Effector CD8-positive, alpha-beta T cell (primary cell): ENCODE results near the gene WDFY2.

Experiments
- DNase-seq: peaks from one replicate; lab custom pipeline; 2025; lab: John Stamatoyannopoulos, UW

WDFY2 gene

GRCh38 chr13:51601601-51602565 is 17.6 kb downstream of the WDFY2 start:
- no peak for DNase-seq

- DNase-seq, result no peak
Observed at GRCh38 chr13:51603716-51604115, 19.5 kb downstream of the WDFY2 start.

DNA sequence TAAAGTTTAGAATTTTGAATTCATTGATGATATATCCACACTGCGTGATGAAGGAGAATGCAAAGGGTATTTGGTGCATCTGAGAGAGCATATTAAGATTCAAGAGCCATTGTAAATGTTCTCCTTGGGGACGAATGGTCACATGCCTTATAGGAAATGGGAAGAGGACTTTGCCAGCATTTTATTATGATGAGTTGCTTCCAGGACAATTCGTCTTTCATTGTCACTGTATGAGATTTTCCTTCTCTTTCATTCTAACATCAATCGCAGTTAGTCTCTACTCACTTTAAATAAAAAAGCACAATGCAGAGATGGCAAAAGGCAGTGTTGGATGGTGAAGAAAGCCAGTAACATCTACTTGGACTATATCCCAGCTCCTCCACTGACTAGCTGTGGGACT is 21.4 kb downstream of the WDFY2 start:
- no peak for DNase-seq

DNA sequence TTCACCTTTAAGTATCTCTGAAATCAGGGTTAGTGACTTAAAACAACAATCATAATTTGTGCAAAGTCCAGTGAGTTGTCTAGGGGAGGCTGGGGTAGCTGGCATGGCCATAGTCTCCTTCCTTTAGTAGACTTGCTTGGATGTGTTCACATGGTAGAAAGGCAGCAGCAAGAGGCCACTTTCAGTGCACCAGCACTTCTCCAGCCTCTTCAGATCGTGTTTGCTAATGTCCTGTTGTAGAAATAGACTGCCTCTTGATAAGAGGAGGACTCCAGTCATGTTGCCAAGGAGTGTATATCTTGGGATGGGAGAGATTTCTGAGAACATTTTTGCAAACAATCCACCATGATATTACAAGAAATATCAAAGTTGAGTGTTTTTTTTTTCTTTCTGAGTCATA is 22.9 kb downstream of the WDFY2 start:
- no peak for DNase-seq

DNA sequence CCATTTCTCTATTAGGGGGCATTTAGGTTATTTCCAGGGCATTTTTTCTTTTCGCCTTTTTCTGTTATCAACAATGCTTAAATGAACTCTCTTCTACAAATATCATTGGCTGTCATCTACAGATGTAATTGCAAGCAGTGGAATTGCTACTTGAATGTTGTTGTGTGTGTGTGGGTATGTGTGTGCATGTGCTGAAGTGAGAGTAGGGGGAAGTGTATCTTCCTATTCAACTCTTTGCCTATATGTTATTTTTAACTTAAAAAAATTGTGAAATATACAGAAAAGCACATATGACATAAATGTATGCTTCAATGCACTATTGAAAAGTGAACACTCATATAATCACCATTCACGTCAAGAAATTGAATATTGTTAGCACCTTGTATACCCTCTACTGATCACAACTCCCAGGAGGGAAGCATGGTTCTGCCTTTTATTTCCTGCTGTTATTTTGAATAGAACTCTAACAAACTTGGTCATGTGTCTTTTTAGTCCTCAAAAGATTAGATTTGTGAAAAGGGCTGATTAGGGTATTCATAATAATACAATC is 24.7 kb downstream of the WDFY2 start:
- DNase-seq, result no peak

- DNase-seq, result no peak
Observed at GRCh38 chr13:51612867-51613266, 28.6 kb downstream of the WDFY2 start.

DNA sequence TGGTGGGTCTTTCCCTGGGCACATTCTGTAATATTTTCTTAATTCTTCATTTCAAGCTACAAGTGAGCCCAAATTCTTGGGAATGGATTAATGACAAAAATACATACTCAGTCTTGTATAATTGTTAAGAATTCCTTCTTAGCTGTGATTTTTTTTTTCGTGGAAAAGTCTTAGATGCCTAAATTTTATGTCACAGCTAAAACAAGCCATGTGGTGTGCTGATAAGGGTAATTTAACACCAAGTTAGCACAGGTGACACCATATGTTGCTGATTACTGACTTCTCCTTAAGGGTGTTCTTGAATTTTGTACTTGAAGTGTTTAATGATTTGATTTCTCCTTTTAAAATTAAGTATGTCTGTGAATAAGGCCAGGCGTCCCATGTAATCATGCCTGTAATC is 29.3 kb downstream of the WDFY2 start:
- no peak for DNase-seq

DNA sequence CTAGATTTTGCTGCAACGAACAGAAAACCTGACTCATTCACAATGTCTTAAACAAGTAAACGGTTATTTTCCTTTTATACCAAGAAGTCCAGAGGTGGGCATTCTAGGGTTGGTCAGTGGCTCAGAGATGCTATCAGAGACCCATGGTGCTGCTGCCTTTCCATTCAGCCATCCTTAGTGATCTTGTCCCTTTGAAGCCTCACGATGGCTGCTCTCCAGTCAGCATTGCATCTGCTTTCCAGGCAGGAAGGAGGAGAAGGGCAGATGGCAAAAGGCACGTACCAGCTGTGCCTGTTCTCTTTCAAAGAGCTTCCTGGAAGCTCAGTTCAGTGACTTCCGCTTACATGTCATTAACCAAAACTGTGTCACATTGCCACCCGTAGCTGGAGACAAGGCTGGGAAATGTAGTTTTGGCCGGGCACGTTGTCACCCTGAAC is 30.1 kb downstream of the WDFY2 start:
- peak; percentile 6 for DNase-seq

- no peak for DNase-seq
Observed at GRCh38 chr13:51618626-51619025, 34.4 kb downstream of the WDFY2 start.

- DNase-seq, result no peak
Observed at GRCh38 chr13:51619614-51620013, 35.4 kb downstream of the WDFY2 start.

- no peak for DNase-seq
Observed at GRCh38 chr13:51620165-51620983, 36.1 kb downstream of the WDFY2 start.

GRCh38 chr13:51621602-51622001 is 37.3 kb downstream of the WDFY2 start:
- no peak for DNase-seq

- no peak for DNase-seq
Observed at GRCh38 chr13:51623473-51623872, 39.2 kb downstream of the WDFY2 start.

GRCh38 chr13:51624207-51624606 is 39.9 kb downstream of the WDFY2 start:
- DNase-seq, result no peak

DNA sequence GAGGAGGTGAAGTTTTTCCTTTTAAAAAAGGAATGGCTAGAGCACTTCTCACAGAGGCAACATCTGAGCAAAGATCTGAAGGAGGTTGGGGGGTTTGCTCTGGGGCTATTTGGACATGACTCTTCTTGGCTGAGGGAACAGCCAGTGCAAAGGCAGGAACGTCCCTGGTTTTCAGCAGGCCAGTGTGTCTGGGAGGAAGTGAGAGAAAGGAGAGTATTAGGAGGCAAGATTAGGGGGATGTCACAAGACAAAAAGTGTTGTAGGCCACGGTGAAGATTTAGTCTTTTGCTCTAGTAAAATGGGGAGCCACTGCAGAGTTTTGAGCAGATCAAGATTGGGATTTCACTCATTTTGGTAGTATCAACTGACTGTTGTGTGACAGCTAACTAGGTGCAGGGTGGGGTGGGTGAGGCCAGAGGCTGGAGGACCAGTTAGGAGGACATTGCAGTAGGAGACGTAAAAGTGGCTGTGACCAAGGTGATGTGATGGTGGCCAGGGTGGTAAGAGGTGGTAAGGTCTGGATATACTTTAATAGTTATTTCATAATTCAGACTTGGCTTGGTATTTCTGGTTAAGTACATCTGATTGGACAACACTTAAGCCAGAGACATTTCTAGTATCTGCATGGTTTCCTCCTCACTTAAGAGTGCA is 40.6 kb downstream of the WDFY2 start:
- DNase-seq, result no peak

DNA sequence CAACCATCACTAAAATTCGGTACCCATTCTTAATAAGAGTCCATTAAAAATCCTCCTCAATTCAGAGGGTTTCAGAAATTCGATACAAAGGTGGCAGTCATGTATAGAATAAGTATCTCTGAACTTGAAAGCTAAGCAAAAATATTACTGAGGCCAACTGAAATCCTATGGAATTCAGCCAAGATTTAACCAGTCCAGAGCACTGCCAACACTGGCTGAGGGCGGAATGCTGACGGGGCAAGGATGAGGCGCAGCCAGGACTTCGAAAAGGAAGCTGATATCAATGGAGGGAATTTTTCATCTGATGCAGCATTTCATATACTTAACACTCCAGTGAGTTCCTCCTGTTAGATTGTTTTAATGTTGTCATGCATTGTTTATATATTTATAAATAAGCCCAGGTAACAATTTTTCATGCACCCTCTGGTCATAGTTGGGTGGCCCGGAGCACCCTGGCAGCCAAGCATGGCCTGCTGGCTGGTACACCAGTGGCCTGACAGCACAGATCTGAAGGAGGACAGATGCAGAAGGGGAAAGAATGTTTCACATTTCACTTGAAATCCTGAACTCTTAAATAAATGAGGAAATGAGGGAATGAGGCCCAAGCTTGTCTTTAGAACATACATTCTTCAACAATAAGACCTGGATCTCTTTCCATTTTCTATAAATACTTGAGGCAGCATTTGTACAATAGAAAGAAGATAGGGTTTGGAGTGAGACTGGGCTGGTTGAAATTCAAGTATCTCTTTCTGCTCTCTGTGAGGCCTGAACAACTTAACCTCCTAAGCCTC is 41.5 kb downstream of the WDFY2 start:
- DNase-seq, result no peak

DNA sequence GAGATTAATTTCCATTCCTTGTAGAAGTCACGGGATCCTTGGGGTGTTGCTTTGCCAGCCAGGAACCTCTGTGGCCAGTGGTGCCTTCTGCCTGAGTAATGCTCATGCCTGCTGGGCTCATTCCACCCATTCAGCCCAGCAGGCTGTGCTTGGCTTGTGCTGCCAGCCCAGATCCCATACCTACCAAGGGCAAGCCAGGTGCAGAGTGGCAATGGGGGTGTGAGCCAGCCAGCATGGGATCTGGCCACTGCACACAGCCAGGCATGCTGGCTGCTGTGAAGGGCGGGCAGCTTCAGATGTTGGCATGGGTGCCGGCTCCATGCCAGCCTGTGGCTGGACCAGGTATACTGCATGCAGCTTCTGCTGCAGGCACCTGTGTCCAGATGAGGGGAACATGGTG is 42.5 kb downstream of the WDFY2 start:
- DNase-seq, result no peak

GRCh38 chr13:51628059-51628852 is 44.0 kb downstream of the WDFY2 start:
- no peak for DNase-seq

- no peak for DNase-seq
Observed at GRCh38 chr13:51629491-51630287, 45.4 kb downstream of the WDFY2 start.

- no peak for DNase-seq
Observed at GRCh38 chr13:51630288-51630615, 46.0 kb downstream of the WDFY2 start.
